ENCODE results near the gene C14orf180.
"Not testable (repeated sequence)": the region's sequence is repeated elsewhere in the genome, so short reads cannot be mapped to it uniquely, and the experiment has no call there.

The C14orf180 gene

GRCh38 chr14:104579939-104580338, 375 bp downstream of the C14orf180 start:
- not testable (repeated sequence) for DNase-seq (ENCODE audit: low read depth)

- DNase-seq (ENCODE audit: low read depth), result no peak
Measured at GRCh38 chr14:104580961-104581360, 1.4 kb downstream of the C14orf180 start.

GRCh38 chr14:104581521-104581920, 2.0 kb downstream of the C14orf180 start:
- no peak for DNase-seq (ENCODE audit: low read depth)

GRCh38 chr14:104582005-104582404, 2.4 kb downstream of the C14orf180 start:
- DNase-seq (ENCODE audit: low read depth), result no peak

GRCh38 chr14:104582662-104583061, 3.1 kb downstream of the C14orf180 start:
- no peak for DNase-seq (ENCODE audit: low read depth)

- no peak for DNase-seq (ENCODE audit: low read depth)
Measured at GRCh38 chr14:104583424-104584306, 4.1 kb downstream of the C14orf180 start.

- DNase-seq (ENCODE audit: low read depth), result no peak
Measured at GRCh38 chr14:104584557-104584956, 5.0 kb downstream of the C14orf180 start.

GRCh38 chr14:104585966-104586697, 6.6 kb downstream of the C14orf180 start:
- no peak for DNase-seq (ENCODE audit: low read depth)

- DNase-seq (ENCODE audit: low read depth), result no peak
Measured at GRCh38 chr14:104586832-104587620, 7.5 kb downstream of the C14orf180 start.

GRCh38 chr14:104587641-104588040, 8.1 kb downstream of the C14orf180 start:
- DNase-seq (ENCODE audit: low read depth), result no peak

GRCh38 chr14:104588066-104588857, 8.7 kb downstream of the C14orf180 start:
- DNase-seq (ENCODE audit: low read depth), result no peak

GRCh38 chr14:104589338-104590195, 10.0 kb downstream of the C14orf180 start:
- DNase-seq (ENCODE audit: low read depth), result no peak

- no peak for DNase-seq (ENCODE audit: low read depth)
Measured at GRCh38 chr14:104590240-104590965, 10.8 kb downstream of the C14orf180 start.

- no peak for DNase-seq (ENCODE audit: low read depth)
Measured at GRCh38 chr14:104591031-104591430, 11.5 kb downstream of the C14orf180 start.

- DNase-seq (ENCODE audit: low read depth), result no peak
Measured at GRCh38 chr14:104591506-104592291, 12.1 kb downstream of the C14orf180 start.

GRCh38 chr14:104592292-104592672, 12.7 kb downstream of the C14orf180 start:
- no peak for DNase-seq (ENCODE audit: low read depth)

- no peak for DNase-seq (ENCODE audit: low read depth)
Measured at GRCh38 chr14:104592785-104593184, 13.2 kb downstream of the C14orf180 start.

GRCh38 chr14:104593241-104593701, 13.7 kb downstream of the C14orf180 start:
- DNase-seq (ENCODE audit: low read depth), result no peak

- no peak for DNase-seq (ENCODE audit: low read depth)
Measured at GRCh38 chr14:104593710-104594136, 14.2 kb downstream of the C14orf180 start.

Measured in activated T-helper 9 cell treated with anti-CD3 and anti-CD28 coated beads, Interleukin-2, amount 50 U/mL, for 16 hours (primary cell).